ENCODE results near the gene MICAL3.
A peak's percentile ranks its signal among the peaks of the same experiment; 100 is the strongest.

MICAL3 gene

DNA sequence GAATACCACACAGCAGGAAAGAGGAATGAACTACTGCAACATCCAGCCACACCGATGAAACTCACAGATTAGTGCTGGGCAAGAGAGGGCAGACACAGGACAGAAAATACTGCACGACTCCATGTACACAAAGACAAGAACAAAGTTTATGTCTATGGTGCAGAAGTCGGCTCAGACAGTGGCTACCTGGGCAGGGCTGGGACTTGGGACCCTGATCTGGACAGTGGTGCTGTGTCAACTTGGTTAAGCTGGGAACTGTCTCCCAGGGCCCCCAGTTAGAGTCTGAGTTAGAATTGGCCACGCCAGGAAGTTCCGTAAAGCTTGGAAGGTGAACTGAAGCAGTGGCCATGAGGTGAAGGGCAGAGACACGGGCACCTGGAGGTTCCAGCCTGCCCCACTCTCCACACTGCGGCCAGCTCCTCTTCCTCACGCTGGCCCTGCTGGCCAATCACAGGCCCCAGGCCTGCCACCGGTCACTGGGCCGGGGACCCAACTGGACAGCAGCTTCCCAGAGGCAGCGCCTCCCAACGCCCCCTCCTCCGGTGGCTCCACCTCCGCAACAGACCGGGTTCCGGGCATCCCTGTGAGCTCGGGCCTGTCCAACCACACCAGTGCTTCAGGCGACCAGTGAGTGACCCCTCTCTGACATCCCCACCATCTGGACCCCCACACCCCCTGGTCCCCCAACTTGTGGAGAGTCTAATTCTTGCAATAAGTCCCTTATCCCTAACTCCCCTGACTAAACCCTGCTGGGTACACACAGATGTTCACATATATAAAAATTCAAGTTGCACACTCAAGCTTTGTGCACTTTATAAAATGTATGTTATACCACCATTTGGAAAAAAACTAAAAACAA lies 93.7 kb downstream of the MICAL3 start:
- no peak for DNase-seq (ENCODE audit: low read depth)

DNA sequence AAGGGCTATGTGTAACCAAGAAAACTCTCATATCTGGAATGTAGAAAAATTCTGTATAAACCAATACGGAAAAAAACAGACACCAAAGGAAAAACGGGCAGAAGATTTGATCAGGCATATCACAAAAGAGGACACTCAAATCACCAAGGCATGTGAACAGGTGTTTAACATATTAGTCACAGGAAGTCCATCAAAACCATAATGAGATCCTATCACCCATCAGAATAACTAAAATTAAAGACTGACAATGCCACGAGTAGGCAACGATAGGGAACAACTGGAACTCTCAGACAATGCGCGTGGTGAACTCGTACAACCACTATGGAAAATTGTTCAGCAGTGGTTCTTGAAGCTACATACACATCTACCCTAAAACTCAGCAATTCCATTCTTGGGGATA lies 94.5 kb downstream of the MICAL3 start:
- no peak for DNase-seq (ENCODE audit: low read depth)

DNA sequence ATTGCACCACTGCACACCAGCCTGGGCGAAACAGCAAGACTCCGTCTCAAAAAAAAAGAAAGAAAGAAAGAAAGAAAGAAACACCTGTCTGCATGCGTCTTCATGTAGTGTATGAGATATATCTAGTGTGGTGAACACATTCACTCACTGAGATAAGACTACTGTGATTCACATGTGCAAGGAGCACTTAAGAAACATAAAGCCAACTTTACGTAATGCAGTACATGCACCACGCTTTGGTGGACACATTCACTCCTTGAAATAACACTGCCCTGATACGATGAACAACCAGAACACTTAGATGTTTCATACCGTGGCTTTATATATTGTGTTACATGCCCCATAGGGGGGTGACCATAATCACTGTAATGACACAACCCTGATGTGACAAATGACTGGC lies 96.0 kb downstream of the MICAL3 start:
- no peak for DNase-seq (ENCODE audit: low read depth)

DNA sequence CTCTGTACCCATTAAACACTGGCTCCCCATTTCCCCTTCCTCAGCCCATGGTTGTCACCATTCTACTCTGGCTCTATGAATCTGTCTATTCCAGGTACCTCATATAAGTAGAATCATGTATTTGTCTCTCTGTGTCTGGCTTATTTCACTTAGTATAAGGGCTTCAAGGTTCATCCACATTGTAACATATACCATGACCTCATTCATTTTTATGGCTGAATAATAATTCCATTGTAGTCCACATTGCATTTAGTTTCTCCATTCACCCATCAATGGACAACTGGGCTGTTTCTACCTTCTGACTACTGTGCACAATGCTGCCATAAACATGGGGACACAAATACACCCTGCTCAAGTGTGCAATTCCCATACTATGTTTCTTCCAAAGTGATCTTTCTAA lies 97.3 kb downstream of the MICAL3 start:
- DNase-seq (ENCODE audit: low read depth) = no peak

DNA sequence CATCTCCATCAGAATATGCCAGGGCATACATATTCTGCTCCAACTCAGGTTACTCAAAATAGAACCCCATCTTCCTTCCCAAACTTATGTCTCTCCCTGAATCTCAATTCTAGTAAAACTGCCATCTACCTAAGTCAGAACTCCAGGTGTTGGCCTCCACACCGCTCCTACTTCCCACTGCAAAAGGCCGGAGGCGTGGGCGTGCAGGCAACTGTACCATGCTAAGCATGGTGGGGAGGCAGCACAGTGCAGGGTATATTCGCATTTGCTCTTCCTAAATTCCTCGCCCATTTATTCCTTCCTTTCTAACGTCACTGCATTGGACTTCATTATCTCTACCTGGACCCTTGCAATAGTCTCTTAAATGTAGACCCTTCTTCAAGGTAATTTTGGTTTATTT lies 97.8 kb downstream of the MICAL3 start:
- no peak for DNase-seq (ENCODE audit: low read depth)

DNA sequence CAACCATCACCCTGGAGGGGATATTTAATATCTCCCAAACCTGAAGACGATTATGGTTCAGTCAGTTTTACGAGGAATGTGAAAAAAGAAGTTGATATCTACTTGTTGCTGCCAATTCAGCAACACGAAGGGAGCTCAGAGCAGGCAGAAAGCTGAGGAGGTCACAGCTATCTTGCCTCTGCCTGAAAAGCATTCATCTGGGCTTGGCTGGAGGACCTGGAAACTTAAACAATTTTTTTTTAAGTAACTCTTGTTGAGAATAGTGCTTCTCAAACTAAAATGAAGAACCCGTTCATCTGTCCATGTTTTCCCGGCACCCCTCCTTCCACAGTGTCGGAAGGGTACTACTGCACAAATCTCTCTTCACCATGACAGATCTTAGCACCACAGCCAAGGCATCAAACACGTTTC lies 98.9 kb downstream of the MICAL3 start:
- DNase-seq (ENCODE audit: low read depth) = no peak

DNA sequence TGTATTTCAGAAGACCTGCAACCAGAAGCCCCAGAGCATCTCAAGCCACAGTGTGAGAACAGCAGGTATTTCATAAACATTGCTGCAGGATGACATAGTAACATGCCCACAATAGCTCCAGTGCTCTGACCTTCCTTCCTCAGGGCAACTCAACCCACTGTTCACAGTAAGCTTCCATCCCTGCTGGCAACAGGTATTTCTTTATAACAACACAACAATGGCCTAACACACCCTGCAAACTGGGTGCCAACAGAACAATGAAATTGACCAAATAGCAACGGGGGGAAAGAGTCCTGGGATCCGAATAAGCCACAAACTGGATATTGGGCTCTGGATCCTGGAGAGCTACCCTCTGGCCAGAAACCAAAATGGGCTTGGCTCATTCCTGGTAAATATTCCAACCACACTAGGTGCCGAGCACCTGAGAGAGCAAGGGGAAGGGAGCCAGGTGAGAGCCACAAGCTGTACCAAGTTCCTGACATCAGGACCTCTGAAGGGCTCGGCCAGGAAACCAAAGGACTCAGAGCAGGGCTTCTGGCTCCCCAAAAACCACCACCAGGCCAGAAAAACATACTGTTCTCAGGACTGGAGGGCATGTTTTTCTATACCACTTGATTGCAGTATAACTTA lies 99.5 kb downstream of the MICAL3 start:
- DNase-seq (ENCODE audit: low read depth) = no peak

DNA sequence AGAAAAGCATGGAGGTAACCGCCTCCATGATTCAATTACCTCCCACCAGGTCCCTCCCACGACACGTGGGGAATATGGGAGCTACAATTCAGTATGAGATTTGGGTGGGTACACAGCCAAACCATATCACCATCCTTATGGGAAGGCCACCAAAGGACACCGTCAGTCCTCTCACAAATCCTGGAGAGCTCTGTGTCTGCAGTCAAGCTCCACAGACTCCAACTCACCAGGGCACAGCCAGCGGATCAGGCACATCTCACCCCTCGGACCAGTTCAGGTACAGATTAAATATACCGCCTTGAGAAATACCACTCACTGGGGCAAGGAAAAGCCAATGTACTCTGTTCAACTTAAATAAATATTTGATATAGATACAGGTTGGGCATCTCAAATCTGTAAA lies 100.3 kb downstream of the MICAL3 start:
- DNase-seq (ENCODE audit: low read depth) = no peak

DNA sequence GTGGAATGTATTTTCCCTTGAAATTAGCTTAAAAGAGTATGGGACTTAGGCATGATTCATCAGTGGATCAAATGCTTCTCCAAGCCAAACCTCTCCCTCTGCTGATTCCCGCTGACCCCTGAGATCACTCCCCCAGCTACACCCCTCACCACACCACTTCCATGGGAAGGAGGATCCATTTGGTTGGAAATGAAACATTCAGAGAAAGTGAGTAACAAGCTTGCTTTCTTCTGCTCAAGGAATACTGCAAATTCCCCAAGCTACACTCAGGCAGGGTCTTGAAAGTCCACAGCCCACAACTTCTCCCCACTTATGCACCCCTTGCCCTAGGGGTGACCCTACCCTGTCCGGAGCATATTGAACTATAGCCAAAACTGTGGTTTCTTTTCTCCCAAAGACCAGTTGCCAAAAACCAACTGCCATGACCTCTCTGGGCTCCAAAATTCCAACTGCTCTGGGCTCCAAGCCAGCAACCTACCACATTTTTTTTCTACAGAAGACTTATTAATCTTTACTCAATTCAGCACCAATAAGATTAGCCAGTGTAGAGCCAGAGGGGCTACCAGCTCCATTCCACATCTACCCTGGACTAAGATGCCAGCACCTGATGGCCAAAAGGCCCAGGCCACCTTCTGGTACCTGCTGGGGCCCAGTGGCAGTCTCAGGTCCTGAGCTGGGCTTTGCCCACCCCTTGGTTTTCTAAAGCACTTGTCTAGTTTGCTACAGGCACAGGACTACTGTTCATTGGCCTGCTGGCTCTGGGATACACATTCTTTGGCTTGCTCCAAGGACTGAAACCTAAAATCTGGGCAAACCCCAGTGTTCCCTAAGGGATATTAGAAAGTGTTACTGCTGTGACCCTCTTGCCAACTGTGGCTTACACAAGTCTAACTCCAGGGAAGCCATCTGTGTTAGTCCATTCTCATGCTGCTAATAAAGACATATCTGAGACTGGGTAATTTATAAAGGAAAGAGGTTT lies 101.1 kb downstream of the MICAL3 start:
- peak; percentile 85 for DNase-seq (ENCODE audit: low read depth)

DNA sequence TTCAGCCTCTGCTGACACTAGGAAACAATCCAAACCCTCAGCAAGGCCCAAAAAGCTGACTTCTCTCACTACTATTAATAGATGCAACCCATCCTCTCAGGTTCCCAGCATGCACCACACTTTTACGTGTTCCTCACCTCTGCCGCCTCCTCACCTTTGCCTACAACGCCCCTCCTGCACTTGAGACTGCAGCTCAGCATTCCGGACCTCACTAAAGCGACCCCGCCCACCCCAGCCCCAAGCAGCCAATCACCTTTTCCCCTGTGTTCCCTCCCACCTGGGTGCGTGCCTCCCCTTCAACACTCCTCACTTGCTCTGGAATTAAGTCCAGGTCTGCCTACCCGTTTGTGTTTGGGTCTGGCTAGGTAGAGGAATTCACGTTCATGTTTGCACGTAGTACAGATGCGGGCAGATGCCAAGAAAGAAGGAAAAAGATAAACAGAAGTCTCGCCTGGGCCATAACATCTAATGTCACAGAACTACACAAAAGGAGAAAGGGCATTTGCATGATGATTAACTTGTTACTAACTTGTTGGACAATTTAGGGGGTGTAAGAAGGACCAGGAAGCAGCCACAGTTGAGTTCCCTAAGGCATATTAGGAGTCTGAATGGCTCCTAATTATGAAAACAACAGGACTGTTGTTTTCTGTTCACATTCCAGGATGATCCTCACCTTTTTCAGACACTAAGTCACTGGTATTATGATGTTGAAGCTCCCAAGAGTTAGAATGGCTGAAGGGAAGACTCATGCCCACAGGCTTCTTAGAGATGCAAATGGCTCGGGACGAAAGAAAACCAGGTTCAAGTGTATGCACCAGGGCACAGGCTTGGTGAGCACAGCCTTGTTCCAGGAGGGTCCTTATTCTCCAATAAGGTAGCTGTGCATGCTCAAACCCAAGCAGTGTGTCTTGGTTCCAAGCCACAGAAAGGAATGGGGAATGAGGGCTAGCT lies 102.2 kb downstream of the MICAL3 start:
- no peak for DNase-seq (ENCODE audit: low read depth)

DNA sequence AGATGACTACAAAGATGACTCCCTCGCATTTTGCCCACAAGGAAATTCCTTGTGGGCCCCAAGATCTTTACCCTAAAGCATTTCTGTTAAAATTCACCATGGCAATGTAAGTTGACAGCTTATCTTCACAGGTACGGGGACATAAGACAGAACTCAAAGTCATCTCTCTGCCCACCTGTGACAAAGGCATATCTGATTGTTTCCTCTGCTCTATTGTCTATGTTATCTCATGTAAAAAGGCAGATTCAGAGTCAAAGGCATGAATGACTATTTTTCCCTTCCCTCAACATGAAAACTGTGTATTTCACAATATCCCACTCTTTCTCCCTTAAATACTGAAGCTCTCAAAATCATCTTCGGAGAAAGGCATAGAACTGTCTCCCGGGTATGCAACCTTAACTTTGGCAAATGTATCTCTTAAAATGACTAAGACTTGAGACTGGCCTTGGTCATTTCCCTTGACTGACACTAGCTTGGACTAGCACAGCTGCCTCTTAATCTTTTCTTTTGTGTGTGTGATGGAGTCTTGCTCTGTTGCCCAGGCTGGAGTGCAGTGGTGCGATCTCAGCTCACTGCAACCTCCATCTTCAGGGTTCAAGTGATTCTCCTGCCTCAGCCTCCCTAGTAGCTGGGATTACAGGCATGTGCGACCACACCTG lies 103.2 kb downstream of the MICAL3 start:
- DNase-seq (ENCODE audit: low read depth) = no peak

DNA sequence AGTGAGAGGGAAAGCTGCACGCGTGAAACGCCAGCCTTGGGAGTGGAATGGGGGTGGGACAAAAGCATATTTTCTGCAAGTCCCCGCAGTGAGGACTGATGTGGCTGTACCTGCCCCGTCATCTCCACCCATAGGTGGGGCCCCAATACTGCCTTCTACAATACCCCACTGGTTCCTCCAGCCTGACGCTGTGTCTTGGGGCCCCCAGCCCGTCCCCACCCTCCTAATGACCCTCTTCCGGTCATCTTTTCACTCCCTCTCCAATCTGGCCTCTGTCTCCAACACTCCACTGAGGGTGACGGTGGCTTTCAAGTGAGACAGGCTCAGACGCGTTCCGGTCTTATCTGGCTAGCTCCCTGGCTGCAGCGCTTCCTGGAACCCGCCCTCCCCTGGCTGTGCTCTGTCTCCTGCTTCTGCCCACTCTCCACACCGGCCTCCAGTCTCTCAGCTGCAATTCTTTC lies 104.2 kb downstream of the MICAL3 start:
- DNase-seq (ENCODE audit: low read depth) = no peak

DNA sequence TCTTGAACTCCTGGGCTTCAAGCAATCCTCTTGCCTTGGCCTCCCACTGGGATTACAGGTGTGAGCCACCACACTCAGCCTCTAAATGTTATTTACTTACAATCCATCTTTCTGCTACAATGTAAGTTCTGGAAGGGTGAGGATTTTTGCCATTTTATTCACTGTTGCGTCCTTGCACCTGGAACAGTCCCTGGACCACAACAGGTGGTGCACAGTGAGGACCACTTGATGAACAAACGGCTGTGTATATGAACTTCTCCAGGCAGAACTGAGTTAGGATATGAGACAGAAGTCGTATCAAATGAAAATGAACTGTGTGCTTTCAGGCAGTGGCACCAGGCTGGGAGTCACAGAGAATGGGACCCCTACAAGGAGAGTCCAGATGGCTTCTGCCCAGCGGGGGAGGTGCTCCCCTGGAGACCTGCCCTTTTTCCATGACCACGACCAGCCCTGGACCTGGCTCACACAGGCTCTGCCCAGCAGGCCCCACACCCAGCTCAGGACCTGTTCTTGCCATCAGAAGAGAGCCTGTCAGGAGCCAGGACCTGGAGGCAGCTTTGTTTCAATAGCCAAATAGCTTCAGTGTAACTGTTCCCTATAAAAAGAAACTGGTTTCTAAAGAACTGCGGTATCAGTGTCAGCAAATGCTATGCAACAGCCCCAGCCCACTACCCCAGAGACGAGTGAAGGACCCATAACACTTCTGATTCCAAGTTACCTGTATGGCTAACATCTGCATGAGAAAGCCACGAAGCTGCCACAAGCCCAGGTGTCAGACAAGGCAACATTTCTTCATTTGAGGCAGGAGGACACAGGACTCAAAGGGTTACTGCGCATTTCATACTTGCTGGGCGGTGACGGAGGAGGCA lies 104.9 kb downstream of the MICAL3 start:
- DNase-seq (ENCODE audit: low read depth) = no peak

DNA sequence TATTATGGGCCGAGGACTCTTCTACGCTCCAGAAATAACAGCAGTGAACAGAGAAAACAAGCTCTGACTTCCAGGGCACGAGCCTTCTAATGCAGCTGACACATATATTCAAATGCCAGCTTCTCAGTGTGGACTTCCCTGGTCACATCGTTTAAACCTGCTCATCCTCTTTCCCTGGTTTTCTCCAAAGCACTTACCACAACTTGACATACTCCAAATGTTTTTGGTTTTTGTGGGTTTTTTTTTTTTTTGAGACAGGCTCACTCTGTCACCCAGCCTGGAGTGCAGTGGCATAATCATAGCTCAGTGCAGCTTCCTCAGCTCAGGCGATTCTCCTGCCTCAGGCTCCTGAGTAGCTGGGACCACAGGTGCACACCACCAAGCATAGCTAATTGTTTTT lies 105.5 kb downstream of the MICAL3 start:
- DNase-seq (ENCODE audit: low read depth) = peak; percentile 35

DNA sequence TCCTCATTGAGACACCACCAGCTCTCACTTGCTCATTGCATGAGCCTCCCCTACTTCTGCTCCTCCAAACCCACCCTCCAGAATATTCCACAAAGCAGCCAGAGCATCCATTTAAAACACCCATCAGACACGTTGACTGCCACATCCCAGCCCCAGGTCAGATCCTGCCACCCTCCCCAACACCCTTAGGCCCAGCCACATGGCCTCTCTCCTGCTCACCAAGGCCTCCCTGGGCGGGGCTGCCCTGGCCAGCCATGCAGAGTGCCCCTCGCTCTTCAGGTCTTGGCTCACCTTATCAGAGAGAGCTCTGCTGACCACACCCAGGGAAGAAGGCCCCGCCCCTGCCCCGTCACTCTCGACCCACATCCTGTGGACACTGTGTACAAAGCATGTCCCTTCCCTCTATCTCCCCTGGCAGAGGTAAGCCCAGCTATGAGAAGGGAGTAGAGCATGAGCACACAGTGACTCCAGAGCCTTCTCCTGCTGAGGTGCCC lies 106.8 kb downstream of the MICAL3 start:
- no peak for DNase-seq (ENCODE audit: low read depth)

DNA sequence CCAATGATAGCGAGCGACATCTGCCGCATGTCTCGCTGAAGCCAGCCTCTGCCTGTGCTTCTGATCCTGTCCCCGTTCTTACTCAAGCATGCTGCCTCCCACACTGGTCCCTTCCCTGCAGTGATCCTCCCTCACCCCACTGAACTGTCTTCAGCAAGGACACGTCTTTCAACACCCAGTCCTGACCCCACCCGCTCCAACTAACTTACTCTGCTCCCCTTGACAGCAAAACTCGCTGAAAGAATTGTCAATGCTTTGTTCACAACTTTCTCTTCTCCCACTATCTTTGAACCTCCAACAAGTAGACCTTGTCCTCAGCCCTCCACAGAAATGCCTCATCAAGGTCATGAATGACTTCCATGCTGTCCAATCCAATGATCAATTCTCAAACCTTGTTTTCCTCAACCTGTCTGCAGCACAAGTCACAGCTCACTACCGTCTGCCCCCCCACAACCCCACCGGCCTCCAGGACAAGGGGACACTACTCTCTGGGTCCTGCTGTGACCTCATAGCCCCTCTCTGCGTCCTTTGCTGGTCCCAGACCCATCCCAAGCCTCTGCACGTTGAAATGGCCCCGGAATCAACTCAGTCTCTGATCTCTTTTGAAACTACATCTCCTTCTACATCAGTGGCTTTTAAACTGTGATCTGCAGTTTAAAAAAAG lies 108.0 kb downstream of the MICAL3 start:
- DNase-seq (ENCODE audit: low read depth) = no peak

DNA sequence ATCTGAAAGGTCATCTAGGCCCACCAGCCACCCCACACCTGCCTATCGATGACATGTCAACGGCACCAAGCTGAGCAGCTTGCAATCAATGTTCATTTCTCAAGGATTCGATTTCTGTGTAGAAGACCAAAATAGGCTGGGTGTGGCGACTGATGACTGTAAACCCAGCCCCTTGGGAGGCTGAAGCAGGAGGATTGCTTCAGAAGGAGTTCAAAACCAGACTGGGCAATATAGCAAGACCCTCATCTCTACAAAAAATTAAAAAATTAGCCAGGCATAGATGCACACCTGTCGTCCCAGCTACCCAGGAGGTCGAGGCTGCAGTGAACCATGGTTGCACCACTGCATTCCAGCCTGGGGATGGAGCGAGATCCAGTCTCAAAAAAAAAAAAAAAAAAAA lies 108.7 kb downstream of the MICAL3 start:
- DNase-seq (ENCODE audit: low read depth) = no peak

DNA sequence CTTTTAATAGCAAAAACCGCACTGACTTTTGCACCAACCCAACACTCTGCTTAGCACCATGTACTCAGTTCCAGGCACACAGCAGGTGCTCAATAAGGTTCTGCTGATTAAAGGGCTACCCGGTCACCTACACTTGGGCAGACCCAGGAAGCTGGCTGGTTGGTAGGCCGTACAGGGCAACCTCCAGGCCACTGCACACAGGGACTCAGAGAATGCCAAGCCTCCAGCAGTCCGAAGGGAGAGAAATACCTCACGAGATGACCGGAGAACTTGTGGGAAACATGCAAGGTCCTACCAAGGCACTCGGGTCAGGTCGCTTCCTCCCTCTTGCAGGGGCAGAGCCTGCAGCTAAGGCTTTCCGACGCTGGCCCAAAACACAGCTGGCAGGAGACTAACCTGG lies 109.2 kb downstream of the MICAL3 start:
- DNase-seq (ENCODE audit: low read depth) = no peak

DNA sequence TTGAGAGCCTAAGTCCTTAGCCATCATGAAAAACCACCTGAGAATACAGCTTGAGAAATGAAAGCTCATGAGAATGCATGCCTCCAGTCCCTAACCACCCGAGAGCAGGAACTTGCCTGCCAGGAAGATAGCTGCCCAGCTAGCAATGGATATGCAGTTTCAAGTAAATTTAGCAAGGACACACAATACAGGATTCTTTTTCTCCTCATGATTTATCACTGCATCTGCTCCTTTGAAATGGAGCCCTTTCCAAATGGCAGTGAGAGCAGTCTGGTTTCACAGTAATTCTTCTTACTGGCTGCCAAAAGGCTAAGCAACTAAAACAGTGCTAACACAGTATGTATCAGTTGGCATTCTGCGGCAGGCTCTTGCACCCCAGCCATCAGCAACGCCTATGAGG lies 109.9 kb downstream of the MICAL3 start:
- DNase-seq (ENCODE audit: low read depth) = no peak

Data from HS-27A (cell line).